H1 (cell line): ENCODE data around the gene PAX6. TPM values are rescaled to one million over a fixed set of nuclear protein-coding genes. Genes with fewer than 3 reads are reported as not detected.
"Not testable (repeated sequence)": the region's sequence is repeated elsewhere in the genome, so short reads cannot be mapped to it uniquely, and the experiment has no call there.

Experiments used
- CTCF ChIA-PET: fragments of 300-600 bp; sonication (Branson Sonifier 250); formaldehyde crosslinking; loops from one replicate; lab custom pipeline; 2021; ENCODE audit not compliant: partially characterized antibody; lab: Charles Lee
- POLR2A ChIA-PET: fragments of 300-600 bp; sonication (Branson Sonifier 250); formaldehyde crosslinking; loops from one replicate; lab custom pipeline; 2021; ENCODE audit warnings: inconsistent platforms; ENCODE audit not compliant: partially characterized antibody; lab: Charles Lee
- DNase-seq, 2 experiments: peaks; one replicate each; pipeline versions ENCODE4 v3.0.0 to v3.0.0-alpha.2; 2010 to 2022; ENCODE audit warnings: low spot score in 2 of 2, low read depth in 1 of 2, mixed read lengths in 1 of 2
- FAIRE-seq: peaks from 2 replicates; lab custom pipeline; 2011; peaks lifted over from hg19 to GRCh38; lab: Jason Lieb, UNC
- H2AFZ ChIP-seq: 2 replicates; pipeline ENCODE4 v1.8.1; 2012; ENCODE audit warnings: low read length, inconsistent platforms
- H2AK5ac ChIP-seq: 2 replicates; pipeline ENCODE4 v1.6.1; 2013; ENCODE audit warnings: low read depth, low read length
- H2BK120ac ChIP-seq: replicated peaks from 2 replicates; pipeline ENCODE3; 2013; ENCODE audit warnings: low read depth, low read length, inconsistent platforms
- H2BK12ac ChIP-seq: 2 replicates; pipeline ENCODE4 v1.6.1; 2013; ENCODE audit warnings: low read depth, low read length
- H2BK15ac ChIP-seq: 2 replicates; pipeline ENCODE4 v1.6.1; 2013; ENCODE audit warnings: low read length
- H2BK20ac ChIP-seq: 2 replicates; pipeline ENCODE4 v1.6.1; 2013; ENCODE audit warnings: low read length
- H2BK5ac ChIP-seq: 2 replicates; pipeline ENCODE4 v1.6.1; 2013; ENCODE audit warnings: low read depth, low read length
- H3K14ac ChIP-seq: 2 replicates; pipeline ENCODE4 v1.6.1; 2013; ENCODE audit warnings: inconsistent platforms; ENCODE audit not compliant: insufficient read length
- H3K18ac ChIP-seq: 2 replicates; pipeline ENCODE4 v1.6.1; 2013; ENCODE audit warnings: low read length; ENCODE audit errors: extremely low read depth
- H3K23ac ChIP-seq: 2 replicates; pipeline ENCODE4 v1.6.1; 2013; ENCODE audit warnings: inconsistent platforms; ENCODE audit not compliant: insufficient read length
- H3K23me2 ChIP-seq: 2 replicates; pipeline ENCODE4 v1.6.1; 2013; ENCODE audit warnings: low read depth, low read length
- H3K27ac ChIP-seq: 2 replicates; pipeline ENCODE4 v1.6.1; 2011; ENCODE audit warnings: low read depth, low read length, inconsistent platforms
- H3K27me3 ChIP-seq, 4 experiments: replicated peaks in 1 of 4; 1 replicate in 1 of 4; 2 replicates in 3 of 4; pipeline versions ENCODE4 v1.6.1 to v1.8.1; 2011 to 2013; ENCODE audit warnings: low read length in 3 of 4, mild to moderate bottlenecking in 3 of 4, inconsistent platforms in 2 of 4, mixed read lengths in 2 of 4, moderate library complexity in 1 of 4; ENCODE audit not compliant: control insufficient read depth in 3 of 4, insufficient read depth in 3 of 4; ENCODE audit errors: extremely low read depth in 1 of 4
- H3K36me3 ChIP-seq, 4 experiments: 2 replicates each; pipeline versions ENCODE4 v1.6.1 to v1.8.1; 2011 to 2013; ENCODE audit warnings: mild to moderate bottlenecking in 4 of 4, low read length in 3 of 4, moderate library complexity in 2 of 4, control low read depth in 1 of 4, inconsistent platforms in 1 of 4; ENCODE audit not compliant: insufficient read depth in 4 of 4, control insufficient read depth in 2 of 4
- H3K4ac ChIP-seq: replicated peaks from 2 replicates; pipeline ENCODE3; 2013; ENCODE audit warnings: low read length, low read depth, mixed read lengths, inconsistent platforms; ENCODE audit not compliant: insufficient read length
- H3K4me1 ChIP-seq, 4 experiments: replicated peaks in 1 of 4; 1 replicate in 1 of 4; 2 replicates in 3 of 4; pipeline versions ENCODE4 v1.6.1 to v1.8.1; 2011 to 2013; ENCODE audit warnings: low read length in 3 of 4, inconsistent platforms in 2 of 4, mixed read lengths in 1 of 4; ENCODE audit not compliant: insufficient read depth in 4 of 4, control insufficient read depth in 3 of 4
- H3K4me2 ChIP-seq, 2 experiments: 2 replicates each; pipeline versions ENCODE4 v1.6.1 to v1.8.1; 2011 to 2013; ENCODE audit warnings: low read depth in 2 of 2, low read length in 2 of 2, control low read depth in 1 of 2, inconsistent platforms in 1 of 2, mild to moderate bottlenecking in 1 of 2; ENCODE audit not compliant: insufficient read depth in 1 of 2
- H3K4me3 ChIP-seq, 4 experiments: fragments of 200-600, 300-600 bp in 1 of 4; sonication (generic), shearing (Covaris generic), sonication (Bioruptor Twin) in 1 of 4; 2 replicates each; pipeline versions ENCODE4 v1.5.1 to v1.8.1; 2011 to 2016; ENCODE audit warnings: low read length in 4 of 4, low read depth in 3 of 4, control low read depth in 2 of 4, inconsistent platforms in 2 of 4, mild to moderate bottlenecking in 2 of 4, mixed read lengths in 1 of 4, moderate library complexity in 1 of 4; ENCODE audit not compliant: insufficient read depth in 2 of 4; ENCODE audit errors: extremely low read depth in 1 of 4
- H3K56ac ChIP-seq: replicated peaks from 2 replicates; pipeline ENCODE3; 2013; ENCODE audit warnings: low read depth, mild to moderate bottlenecking, mixed read lengths, low read length, inconsistent platforms; ENCODE audit not compliant: insufficient read length
- H3K79me1 ChIP-seq: 2 replicates; pipeline ENCODE4 v1.6.1; 2013; ENCODE audit warnings: low read depth, low read length, control low read depth
- H3K79me2 ChIP-seq, 2 experiments: 2 replicates each; pipeline versions ENCODE4 v1.6.1 to v1.8.1; 2012 to 2013; ENCODE audit warnings: low read length in 2 of 2, mild to moderate bottlenecking in 2 of 2, inconsistent platforms in 1 of 2; ENCODE audit not compliant: insufficient read depth in 2 of 2, control insufficient read depth in 1 of 2
- H3K9ac ChIP-seq, 4 experiments: replicated peaks in 1 of 4; 1 replicate in 1 of 4; 2 replicates in 3 of 4; pipeline versions ENCODE4 v1.6.1 to v1.8.1; 2011 to 2013; ENCODE audit warnings: low read depth in 3 of 4, low read length in 3 of 4, control low read depth in 2 of 4, mild to moderate bottlenecking in 2 of 4, moderate library complexity in 2 of 4, inconsistent platforms in 1 of 4; ENCODE audit errors: extremely low read depth in 1 of 4
- H3K9me3 ChIP-seq, 2 experiments: 2 replicates each; pipeline versions ENCODE4 v1.6.1 to v1.8.1; 2012 to 2013; ENCODE audit warnings: mild to moderate bottlenecking in 2 of 2, moderate library complexity in 2 of 2, control low read depth in 1 of 2, inconsistent platforms in 1 of 2, low read depth in 1 of 2, low read length in 1 of 2, mixed read lengths in 1 of 2; ENCODE audit not compliant: insufficient read depth in 2 of 2
- H4K20me1 ChIP-seq, 2 experiments: replicated peaks in 1 of 2; 2 replicates each; pipeline versions ENCODE3 to v1.8.1; 2011 to 2013; ENCODE audit warnings: inconsistent platforms in 2 of 2, low read length in 2 of 2, mild to moderate bottlenecking in 1 of 2; ENCODE audit not compliant: insufficient read depth in 2 of 2, control insufficient read depth in 1 of 2
- H4K5ac ChIP-seq: 2 replicates; pipeline ENCODE4 v1.6.1; 2013; ENCODE audit warnings: low read length, low read depth, mixed read lengths, inconsistent platforms; ENCODE audit not compliant: insufficient read length
- H4K8ac ChIP-seq: 2 replicates; pipeline ENCODE4 v1.8.0; 2013; ENCODE audit warnings: mild to moderate bottlenecking, moderate library complexity, low read length, inconsistent platforms; ENCODE audit not compliant: insufficient read depth; ENCODE audit errors: extremely low read depth
- H4K91ac ChIP-seq: replicated peaks from 2 replicates; pipeline ENCODE3; 2013; ENCODE audit warnings: low read length, mixed read lengths, inconsistent platforms; ENCODE audit not compliant: insufficient read length
- WGBS, 2 experiments: shearing (Covaris generic) in 1 of 2; methylation state at CpG; one replicate each; pipeline versions ENCODE4 v1.1.6 to v1.1.7; 2013 to 2015; ENCODE audit warnings: low lambda C conversion rate in 2 of 2, mixed read lengths in 2 of 2, inconsistent platforms in 1 of 2, low coverage in 1 of 2, missing lambda C conversion rate in 1 of 2; ENCODE audit not compliant: insufficient replicate concordance in 2 of 2, insufficient coverage in 1 of 2, insufficient read length in 1 of 2; ENCODE audit errors: extremely low coverage in 1 of 2, missing lambda C conversion rate in 1 of 2; 5-methylcytosine and 5-hydroxymethylcytosine counted together
- polyA plus RNA-seq, 7 experiments: library from polyadenylated mRNA; depleted of rRNA in 3 of 7; stranded (reverse) in 5 of 7; unstranded in 2 of 7; fragments of >200 nt in 5 of 7; fragments of 200-250 nt in 2 of 7; gene quantifications; 1 replicate in 5 of 7; 2 replicates in 1 of 7; 4 replicates in 1 of 7; pipeline versions ENCODE4 v1.2.1 to v1.2.3, GENCODE V29; 2011 to 2013; ENCODE audit warnings: missing spikeins in 2 of 7, mixed read lengths in 2 of 7
- total RNA-seq: library from RNA; stranded (reverse); fragmentation: NEBNext Ultra II Directional; extraction: Animal tissue kit (Norgen Biotek cat#: 25700); gene quantifications from 2 replicates; pipeline ENCODE4 v1.2.1, GENCODE V29; 2021

PAX6 gene
- total and polyA plus RNA-seq, 2 of the 8 experiments (the other 6 are each of a cell fraction or from before 2014, with no cell fraction given): 0.30 to 0.65 TPM

DNA sequence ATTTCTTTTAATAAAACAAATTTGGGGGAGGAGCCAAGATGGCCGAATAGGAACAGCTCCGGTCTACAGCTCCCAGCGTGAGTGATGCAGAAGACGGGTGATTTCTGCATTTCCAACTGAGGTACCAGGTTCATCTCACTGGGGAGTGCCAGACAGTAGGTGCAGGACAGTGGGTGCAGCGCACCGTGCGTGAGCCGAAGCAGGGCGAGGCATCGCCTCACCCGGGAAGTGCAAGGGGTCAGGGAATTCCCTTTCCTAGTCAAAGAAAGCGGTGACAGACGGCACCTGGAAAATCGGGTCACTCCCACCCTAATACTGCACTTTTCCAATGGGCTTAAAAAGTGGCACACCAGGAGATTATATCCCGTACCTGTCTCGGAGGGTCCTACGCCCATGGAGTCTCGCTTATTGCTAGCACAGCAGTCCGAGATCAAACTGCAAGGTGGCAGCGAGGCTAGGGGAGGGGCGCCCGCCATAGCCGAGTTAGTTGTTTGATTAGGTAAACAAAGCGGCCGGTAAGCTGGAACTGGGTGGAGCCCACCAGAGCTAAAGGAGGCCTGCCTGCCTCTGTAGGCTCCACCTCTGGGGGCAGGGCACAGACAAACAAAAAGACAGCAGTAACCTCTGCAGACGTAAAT lies 70.3 kb downstream of the PAX6 start:
- not testable (repeated sequence) for H4K5ac ChIP-seq, H3K23ac ChIP-seq
- 89% methylated on average over 19 of the region's 26 CpGs; no CpG with 5 or more reads in 1 of the 2 experiments for WGBS, 2 experiments

More for the DNA sequence above, 70.3 kb downstream of the PAX6 start:
- FAIRE-seq, H4K8ac ChIP-seq, H3K4me1 ChIP-seq, H3K79me1 ChIP-seq, H4K20me1 ChIP-seq, H3K36me3 ChIP-seq, H3K79me2 ChIP-seq, H2AFZ ChIP-seq, H4K91ac ChIP-seq, POLR2A ChIA-PET, H3K18ac ChIP-seq, H2BK20ac ChIP-seq, H3K14ac ChIP-seq, H2AK5ac ChIP-seq, H3K4me3 ChIP-seq, H2BK5ac ChIP-seq, H2BK15ac ChIP-seq, H3K23me2 ChIP-seq, H3K27ac ChIP-seq, DNase-seq, H3K56ac ChIP-seq, H3K9ac ChIP-seq, H2BK12ac ChIP-seq, CTCF ChIA-PET, H2BK120ac ChIP-seq, H3K4me2 ChIP-seq, H3K27me3 ChIP-seq, H3K4ac ChIP-seq: not testable (repeated sequence)
- peaks cover 12 to 16% of the 10 kb centered on the region in 2 experiments for H3K9me3 ChIP-seq
